ENCODE measurements around the gene GSTA4.

DNA sequence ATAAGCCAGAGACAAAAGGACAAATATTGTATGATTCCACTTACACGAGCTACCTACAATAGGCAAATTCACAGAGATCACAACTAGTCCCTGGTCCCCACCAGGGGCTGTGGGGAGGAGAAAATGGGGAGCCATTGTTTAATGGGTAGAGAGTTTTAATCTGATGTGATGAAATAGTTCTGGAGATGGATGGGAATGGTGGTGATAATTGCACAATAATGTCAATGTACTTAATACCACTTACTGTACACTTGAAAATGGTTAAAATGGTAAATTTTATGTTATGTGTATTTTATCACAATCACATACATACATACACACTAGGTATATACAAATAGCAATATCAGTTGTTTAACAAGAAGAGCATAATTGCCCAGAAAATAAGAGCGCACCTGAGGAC is 61.3 kb downstream of the GSTA4 start:
- TF ChIP-seq, protein P1, sequence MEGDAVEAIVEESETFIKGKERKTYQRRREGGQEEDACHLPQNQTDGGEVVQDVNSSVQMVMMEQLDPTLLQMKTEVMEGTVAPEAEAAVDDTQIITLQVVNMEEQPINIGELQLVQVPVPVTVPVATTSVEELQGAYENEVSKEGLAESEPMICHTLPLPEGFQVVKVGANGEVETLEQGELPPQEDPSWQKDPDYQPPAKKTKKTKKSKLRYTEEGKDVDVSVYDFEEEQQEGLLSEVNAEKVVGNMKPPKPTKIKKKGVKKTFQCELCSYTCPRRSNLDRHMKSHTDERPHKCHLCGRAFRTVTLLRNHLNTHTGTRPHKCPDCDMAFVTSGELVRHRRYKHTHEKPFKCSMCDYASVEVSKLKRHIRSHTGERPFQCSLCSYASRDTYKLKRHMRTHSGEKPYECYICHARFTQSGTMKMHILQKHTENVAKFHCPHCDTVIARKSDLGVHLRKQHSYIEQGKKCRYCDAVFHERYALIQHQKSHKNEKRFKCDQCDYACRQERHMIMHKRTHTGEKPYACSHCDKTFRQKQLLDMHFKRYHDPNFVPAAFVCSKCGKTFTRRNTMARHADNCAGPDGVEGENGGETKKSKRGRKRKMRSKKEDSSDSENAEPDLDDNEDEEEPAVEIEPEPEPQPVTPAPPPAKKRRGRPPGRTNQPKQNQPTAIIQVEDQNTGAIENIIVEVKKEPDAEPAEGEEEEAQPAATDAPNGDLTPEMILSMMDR (IDR thresholded peaks at IDR 0.05), result no peak
- no peak for TF ChIP-seq POLR2A (IDR thresholded peaks at IDR 0.05)
